ENCODE results near the gene DHFR. TPM values are rescaled to one million over a fixed set of nuclear protein-coding genes. Genes with fewer than 3 reads are reported as not detected.

The DHFR gene
- total RNA-seq, 1 donor from 2014 or later: 12.7 TPM

GRCh38 chr5:80689627-80690026 lies 34.8 kb upstream of the DHFR start:
- peaks cover 31% of the 10 kb centered on the region for H3K36me3 Mint-ChIP-seq (ENCODE audit: low read depth)
- CTCF ChIA-PET: no interaction called here
- intact Hi-C loops (cut with micrococcal nuclease): no loop called here

DNA sequence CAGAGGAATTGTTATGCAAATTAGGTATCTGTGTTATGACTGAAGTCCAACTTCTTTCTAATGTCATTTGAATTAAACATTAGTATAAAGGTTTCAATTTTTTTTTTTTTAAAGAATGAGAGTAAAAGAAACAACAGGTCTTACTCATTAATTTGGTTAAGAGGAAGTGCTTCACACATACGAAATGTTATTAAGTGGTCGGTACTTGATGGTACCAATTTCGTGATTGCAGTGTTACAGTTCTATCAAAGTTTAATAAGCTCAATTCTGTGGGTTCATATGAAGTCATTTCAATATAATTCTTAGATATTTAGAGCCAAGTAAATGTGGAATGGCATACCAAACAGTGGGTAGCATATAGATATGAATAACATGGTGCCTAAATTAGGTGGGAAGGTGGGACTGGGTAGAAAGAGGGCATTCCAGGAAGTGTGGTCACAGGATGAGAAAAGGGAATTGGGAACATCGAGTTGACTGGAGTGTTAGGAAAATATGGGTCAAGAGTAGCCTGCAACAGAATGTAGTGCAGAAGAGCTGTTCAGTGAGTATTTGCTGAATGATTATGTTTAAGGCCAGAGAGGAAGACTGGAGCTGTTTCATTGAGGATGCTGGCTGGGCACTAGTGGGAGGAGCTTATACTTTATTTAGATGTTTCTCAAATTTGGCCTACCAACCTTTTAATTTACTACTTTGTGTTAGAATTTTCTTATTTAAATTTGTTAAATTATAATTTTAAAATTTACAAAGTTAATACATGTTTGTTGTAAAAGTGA lies 34.1 kb upstream of the DHFR start:
- Mint-ChIP-seq H3K27me3 (no peaks in the 10 kb centered on the region), H3K4me3 (no peak overlapping the region), H3K4me1 (peaks cover 4% of the 10 kb centered on the region), H3K36me3 (ENCODE audit: low read depth) (peaks cover 37% of the 10 kb centered on the region), H3K9me3 (no peaks in the 10 kb centered on the region), H3K27ac (no peak overlapping the region)
- CTCF ChIA-PET: interaction anchor here (1.5 kb wide), 1 partner anchor 505 kb away, joined by 4 read pairs; no protein-coding TSS in a partner anchor
- intact Hi-C loops (cut with micrococcal nuclease): loop anchor here (1.0 kb wide), 1 partner anchor 476 kb away; no protein-coding TSS in a partner anchor
- DNase-seq (no peak), ATAC-seq (ENCODE audit: low read depth) (no peak)
- TF ChIP-seq, protein P1, sequence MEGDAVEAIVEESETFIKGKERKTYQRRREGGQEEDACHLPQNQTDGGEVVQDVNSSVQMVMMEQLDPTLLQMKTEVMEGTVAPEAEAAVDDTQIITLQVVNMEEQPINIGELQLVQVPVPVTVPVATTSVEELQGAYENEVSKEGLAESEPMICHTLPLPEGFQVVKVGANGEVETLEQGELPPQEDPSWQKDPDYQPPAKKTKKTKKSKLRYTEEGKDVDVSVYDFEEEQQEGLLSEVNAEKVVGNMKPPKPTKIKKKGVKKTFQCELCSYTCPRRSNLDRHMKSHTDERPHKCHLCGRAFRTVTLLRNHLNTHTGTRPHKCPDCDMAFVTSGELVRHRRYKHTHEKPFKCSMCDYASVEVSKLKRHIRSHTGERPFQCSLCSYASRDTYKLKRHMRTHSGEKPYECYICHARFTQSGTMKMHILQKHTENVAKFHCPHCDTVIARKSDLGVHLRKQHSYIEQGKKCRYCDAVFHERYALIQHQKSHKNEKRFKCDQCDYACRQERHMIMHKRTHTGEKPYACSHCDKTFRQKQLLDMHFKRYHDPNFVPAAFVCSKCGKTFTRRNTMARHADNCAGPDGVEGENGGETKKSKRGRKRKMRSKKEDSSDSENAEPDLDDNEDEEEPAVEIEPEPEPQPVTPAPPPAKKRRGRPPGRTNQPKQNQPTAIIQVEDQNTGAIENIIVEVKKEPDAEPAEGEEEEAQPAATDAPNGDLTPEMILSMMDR (IDR thresholded peaks at IDR 0.05): no peak
- POLR2A ChIA-PET: no interaction called here

More at GRCh38 chr5:80689627-80690026, 34.8 kb upstream of the DHFR start:
- H3K4me3 Mint-ChIP-seq: no peak overlapping the region
- TF ChIP-seq, protein P1 (IDR thresholded peaks at IDR 0.05): no peak
- H3K4me1 Mint-ChIP-seq: peaks cover 4% of the 10 kb centered on the region
- no peak overlapping the region for H3K27ac Mint-ChIP-seq
- H3K27me3 Mint-ChIP-seq: no peaks in the 10 kb centered on the region
- ATAC-seq (ENCODE audit: low read depth) (no peak), DNase-seq (no peak)
- POLR2A ChIA-PET: no interaction called here
- no peaks in the 10 kb centered on the region for H3K9me3 Mint-ChIP-seq

GRCh38 chr5:80686757-80687156 lies 32.0 kb upstream of the DHFR start:
- ChIA-PET POLR2A (no interaction called here), CTCF (interaction anchor here (1.4 to 1.5 kb wide), 2 partner anchors 422 to 613 kb away, joined by 5 to 9 read pairs; no protein-coding TSS in a partner anchor)
- ATAC-seq (ENCODE audit: low read depth): no peak
- Mint-ChIP-seq H3K27ac (no peak overlapping the region), H3K27me3 (no peaks in the 10 kb centered on the region), H3K9me3 (no peaks in the 10 kb centered on the region), H3K4me3 (no peak overlapping the region), H3K36me3 (ENCODE audit: low read depth) (peaks cover 52% of the 10 kb centered on the region), H3K4me1 (peaks cover 4% of the 10 kb centered on the region)
- no peak for DNase-seq
- TF ChIP-seq, protein P1 (IDR thresholded peaks at IDR 0.05): no peak
- intact Hi-C loops (cut with micrococcal nuclease): loop anchor here (1.0 kb wide), 3 partner anchors 422 to 613 kb away; no protein-coding TSS in a partner anchor

GRCh38 chr5:80676706-80677105 lies 21.9 kb upstream of the DHFR start:
- ChIA-PET POLR2A (no interaction called here), CTCF (no interaction called here)
- Mint-ChIP-seq H3K27me3 (no peaks in the 10 kb centered on the region), H3K4me1 (peaks cover 3% of the 10 kb centered on the region), H3K9me3 (no peaks in the 10 kb centered on the region), H3K27ac (no peak overlapping the region), H3K36me3 (ENCODE audit: low read depth) (peaks cover 65% of the 10 kb centered on the region), H3K4me3 (no peak overlapping the region)
- TF ChIP-seq, protein P1 (IDR thresholded peaks at IDR 0.05): no peak
- no peak for DNase-seq
- ATAC-seq (ENCODE audit: low read depth): no peak
- intact Hi-C loops (cut with micrococcal nuclease): no loop called here

GRCh38 chr5:80672140-80672736 lies 17.5 kb upstream of the DHFR start:
- H3K9me3 Mint-ChIP-seq: no peaks in the 10 kb centered on the region
- H3K4me3 Mint-ChIP-seq: no peak overlapping the region
- no peak for ATAC-seq (ENCODE audit: low read depth)
- intact Hi-C loops (cut with micrococcal nuclease): loop anchor here (1.0 kb wide), 4 partner anchors 17 to 581 kb away; no protein-coding TSS in a partner anchor
- DNase-seq: no peak
- ChIA-PET CTCF (interaction anchor here (0.7 to 1.8 kb wide), 9 partner anchors 11 to 580 kb away, joined by 3 to 13 read pairs (median 5); partner anchors contain the start of genes DHFR and MSH3), POLR2A (interaction anchor here (1.0 kb wide), 1 partner anchor 18 kb away, joined by 3 read pairs; the partner anchor contains the start of gene MSH3)
- no peak overlapping the region for H3K27ac Mint-ChIP-seq
- H3K27me3 Mint-ChIP-seq: no peaks in the 10 kb centered on the region
- peaks cover 69% of the 10 kb centered on the region for H3K36me3 Mint-ChIP-seq (ENCODE audit: low read depth)
- peaks cover 19% of the 10 kb centered on the region for H3K4me1 Mint-ChIP-seq
- TF ChIP-seq, protein P1 (IDR thresholded peaks at IDR 0.05): peak; percentile 61
